A204.1 (cell line): ENCODE data around the gene NNMT.
"Not testable (repeated sequence)": the region's sequence is repeated elsewhere in the genome, so short reads cannot be mapped to it uniquely, and the experiment has no call there.

ENCODE experiments used
- FAIRE-seq: peaks from 2 replicates; lab custom pipeline; 2012; peaks lifted over from hg19 to GRCh38; lab: Jason Lieb, UNC

The NNMT gene

GRCh38 chr11:114310095-114310494, 13.9 kb downstream of the NNMT start:
- no peak for FAIRE-seq

GRCh38 chr11:114311946-114312345, 15.7 kb downstream of the NNMT start:
- no peak for FAIRE-seq

GRCh38 chr11:114314096-114314495, 17.9 kb downstream of the NNMT start:
- FAIRE-seq: no peak

- no peak for FAIRE-seq
Observed at GRCh38 chr11:114315749-114316368, 19.7 kb downstream of the NNMT start.

- no peak for FAIRE-seq
Observed at GRCh38 chr11:114316980-114317786, 21.0 kb downstream of the NNMT start.

- no peak for FAIRE-seq
Observed at GRCh38 chr11:114317787-114318137, 21.6 kb downstream of the NNMT start.

- no peak for FAIRE-seq
Observed at GRCh38 chr11:114318361-114318760, 22.2 kb downstream of the NNMT start.

GRCh38 chr11:114319716-114320328, 23.6 kb downstream of the NNMT start:
- no peak for FAIRE-seq

- no peak for FAIRE-seq
Observed at GRCh38 chr11:114321621-114322257, 25.5 kb downstream of the NNMT start.

GRCh38 chr11:114322934-114323333, 26.7 kb downstream of the NNMT start:
- no peak for FAIRE-seq

GRCh38 chr11:114326151-114326550, 30.0 kb downstream of the NNMT start:
- FAIRE-seq: no peak

- FAIRE-seq: no peak
Observed at GRCh38 chr11:114326776-114327175, 30.6 kb downstream of the NNMT start.

- FAIRE-seq: no peak
Observed at GRCh38 chr11:114330373-114330772, 34.2 kb downstream of the NNMT start.

- peak; percentile 78 for FAIRE-seq
Observed at GRCh38 chr11:114340311-114341131, 44.3 kb downstream of the NNMT start.

GRCh38 chr11:114341667-114342066, 45.5 kb downstream of the NNMT start:
- FAIRE-seq: not testable (repeated sequence)

GRCh38 chr11:114342476-114342875, 46.3 kb downstream of the NNMT start:
- FAIRE-seq: no peak

- FAIRE-seq: no peak
Observed at GRCh38 chr11:114343020-114343419, 46.8 kb downstream of the NNMT start.

- no peak for FAIRE-seq
Observed at GRCh38 chr11:114343493-114343892, 47.3 kb downstream of the NNMT start.

GRCh38 chr11:114344494-114344893, 48.3 kb downstream of the NNMT start:
- no peak for FAIRE-seq

- FAIRE-seq: no peak
Observed at GRCh38 chr11:114345575-114346222, 49.5 kb downstream of the NNMT start.

GRCh38 chr11:114346709-114347141, 50.5 kb downstream of the NNMT start:
- no peak for FAIRE-seq
